Activated naive CD4-positive, alpha-beta T cell treated with anti-CD3 and anti-CD28 coated beads, Interleukin-2, amount 50 U/mL, for 16 hours (primary cell): ENCODE data around the gene EEF1G.

ENCODE experiments used
- DNase-seq: peaks from one replicate; pipeline ENCODE4 v3.0.0-alpha.2; 2020

The EEF1G gene

GRCh38 chr11:62536301-62536957 lies 37.3 kb downstream of the EEF1G start:
- DNase-seq, result no peak

- no peak for DNase-seq
Observed at GRCh38 chr11:62535802-62536201, 37.9 kb downstream of the EEF1G start.

GRCh38 chr11:62534779-62535545 lies 38.7 kb downstream of the EEF1G start:
- no peak for DNase-seq

GRCh38 chr11:62532096-62532495 lies 41.6 kb downstream of the EEF1G start:
- no peak for DNase-seq

- no peak for DNase-seq
Observed at GRCh38 chr11:62516736-62517371, 56.8 kb downstream of the EEF1G start.

GRCh38 chr11:62514151-62514550 lies 59.5 kb downstream of the EEF1G start:
- DNase-seq, result no peak

GRCh38 chr11:62513626-62514025 lies 60.1 kb downstream of the EEF1G start:
- DNase-seq, result no peak

- DNase-seq, result no peak
Observed at GRCh38 chr11:62512961-62513360, 60.7 kb downstream of the EEF1G start.
